Measurements from ENCODE around the gene FAM135A. TPM values are rescaled to one million over a fixed set of nuclear protein-coding genes. Genes with fewer than 3 reads are reported as not detected.
A peak's percentile ranks its signal among the peaks of the same experiment; 100 is the strongest.

The FAM135A gene
- total and polyA plus RNA-seq, 10 of the 15 experiments (the other 5 are each of a cell fraction or from before 2014, with no cell fraction given), result 3.9 to 24.5 (median 13.7) TPM

DNA sequence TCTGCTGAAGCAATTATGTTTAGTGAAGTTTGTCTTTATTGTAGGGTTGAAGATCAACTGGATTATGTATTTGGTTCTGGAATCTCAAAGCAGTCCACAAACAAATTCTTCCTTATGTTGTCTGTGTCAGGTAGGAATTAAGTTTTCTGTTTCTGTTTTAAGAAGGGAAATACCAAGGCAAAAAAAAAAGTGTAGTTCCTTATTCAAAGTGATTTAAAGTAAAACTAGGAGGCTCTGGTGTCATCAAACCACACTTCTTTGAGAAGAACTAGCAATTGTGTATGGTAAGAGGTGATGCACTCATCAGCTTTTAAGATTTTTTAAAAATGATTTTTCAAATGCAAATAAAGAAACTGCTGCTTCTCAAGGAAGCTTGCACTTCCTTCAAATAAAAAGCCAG is 1.9 kb downstream of the FAM135A start:
- Histone ChIP-seq H3K4me3 (peak overlapping the region; percentile 58), H3K9ac (ENCODE audit: control insufficient read depth, insufficient read depth, low read length) (0 out of 2 replicates have a peak overlapping the region, but pooled peaks have one; percentile 0), H2AFZ (ENCODE audit: control insufficient read depth, low read depth, low read length) (no peak overlapping the region), H3K79me2 (ENCODE audit: control insufficient read depth, insufficient read depth, low read length) (peaks cover 51% of the 10 kb centered on the region), H3K27me3 (replicated peaks in 1 of 2; ENCODE audit: control insufficient read depth in 2 of 2, insufficient read depth in 2 of 2, low read length in 1 of 2) (no peaks in the 10 kb centered on the region), H3K36me3 (ENCODE audit: control insufficient read depth in 2 of 2, insufficient read depth in 2 of 2, low read length in 1 of 2) (peaks cover 0 to 6% of the 10 kb centered on the region in 2 experiments; a peak in 1 of 4 replicates), H3K27ac (ENCODE audit: control insufficient read depth, insufficient read depth) (peak overlapping the region; percentile 74; the same call in 1 of the 2 replicates), H3K4me2 (ENCODE audit: control insufficient read depth, insufficient read depth) (peak overlapping the region; percentile 66), H3K9me3 (replicated peaks; ENCODE audit: control insufficient read depth, insufficient read depth, low read length) (peaks cover 2% of the 10 kb centered on the region; the same call in 1 of the 3 replicates), H3K4me1 (ENCODE audit: control insufficient read depth, insufficient read depth, low read length) (no peaks in the 10 kb centered on the region), H4K20me1 (ENCODE audit: control insufficient read depth, insufficient read depth) (no peaks in the 10 kb centered on the region)
- ChIA-PET RAD21 (ENCODE audit: unreplicated experiment) (interaction anchor here (0.8 to 1.2 kb wide), 4 partner anchors 10 to 195 kb away, joined by 3 read pairs; no protein-coding TSS in a partner anchor), CTCF (interaction anchor here (0.8 to 8.3 kb wide), 8 partner anchors 10 to 271 kb away, joined by 3 to 36 read pairs (median 4); partner anchors contain the start of genes SDHAF4 and SMAP1), SMC1A (ENCODE audit: uncharacterized antibody, unreplicated experiment) (interaction anchor here (0.8 to 1.6 kb wide), 3 partner anchors 14 to 123 kb away, joined by 3 to 4 read pairs (median 3); no protein-coding TSS in a partner anchor), POLR2A (interaction anchor here (0.7 to 3.2 kb wide), 2 partner anchors 20 to 253 kb away, joined by 3 to 12 read pairs; partner anchors contain the start of gene SMAP1)
- intact Hi-C loops (cut with micrococcal nuclease; ENCODE audit: unreplicated experiment) (no loop called here), in situ Hi-C loops (cut with MboI) (no loop called here)
- no TSS peak for BruUV-seq (replicated peaks)
- DNase-seq (ENCODE audit: low read depth, low spot score) (no peak), FAIRE-seq (no peak), ATAC-seq (peak; percentile 7; the same call in 2 of the 3 replicates)
- TF ChIP-seq MEF2A (IDR thresholded peaks at IDR 0.05; ENCODE audit: insufficient read depth, low read depth, low read length) (no peak), BCL11A (IDR thresholded peaks at IDR 0.05; ENCODE audit: low read depth, low read length) (no peak), ZNF24 (IDR thresholded peaks at IDR 0.05) (no peak), ZNF207 (IDR thresholded peaks at IDR 0.05; ENCODE audit: borderline replicate concordance) (no peak), RUNX3 (IDR thresholded peaks at IDR 0.05; ENCODE audit: low read length) (peak; percentile 49; the same call in 1 of the 2 replicates), RAD51 (IDR thresholded peaks at IDR 0.05) (no peak), PML (IDR thresholded peaks at IDR 0.05; ENCODE audit: low read length) (no peak), ZNF384 (IDR thresholded peaks at IDR 0.05; ENCODE audit: borderline replicate concordance, low read depth, low read length) (peak; percentile 76), KLF5 (IDR thresholded peaks at IDR 0.05; ENCODE audit: partially characterized antibody) (no peak), CEBPB (IDR thresholded peaks at IDR 0.05; ENCODE audit: borderline replicate concordance in 1 of 2, low read depth in 2 of 2, low read length in 2 of 2) (no peak)
- TF ChIP-seq, protein P1, sequence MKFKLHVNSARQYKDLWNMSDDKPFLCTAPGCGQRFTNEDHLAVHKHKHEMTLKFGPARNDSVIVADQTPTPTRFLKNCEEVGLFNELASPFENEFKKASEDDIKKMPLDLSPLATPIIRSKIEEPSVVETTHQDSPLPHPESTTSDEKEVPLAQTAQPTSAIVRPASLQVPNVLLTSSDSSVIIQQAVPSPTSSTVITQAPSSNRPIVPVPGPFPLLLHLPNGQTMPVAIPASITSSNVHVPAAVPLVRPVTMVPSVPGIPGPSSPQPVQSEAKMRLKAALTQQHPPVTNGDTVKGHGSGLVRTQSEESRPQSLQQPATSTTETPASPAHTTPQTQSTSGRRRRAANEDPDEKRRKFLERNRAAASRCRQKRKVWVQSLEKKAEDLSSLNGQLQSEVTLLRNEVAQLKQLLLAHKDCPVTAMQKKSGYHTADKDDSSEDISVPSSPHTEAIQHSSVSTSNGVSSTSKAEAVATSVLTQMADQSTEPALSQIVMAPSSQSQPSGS (IDR thresholded peaks at IDR 0.05; ENCODE audit: low read length), result no peak
- TF ChIP-seq, protein P2, sequence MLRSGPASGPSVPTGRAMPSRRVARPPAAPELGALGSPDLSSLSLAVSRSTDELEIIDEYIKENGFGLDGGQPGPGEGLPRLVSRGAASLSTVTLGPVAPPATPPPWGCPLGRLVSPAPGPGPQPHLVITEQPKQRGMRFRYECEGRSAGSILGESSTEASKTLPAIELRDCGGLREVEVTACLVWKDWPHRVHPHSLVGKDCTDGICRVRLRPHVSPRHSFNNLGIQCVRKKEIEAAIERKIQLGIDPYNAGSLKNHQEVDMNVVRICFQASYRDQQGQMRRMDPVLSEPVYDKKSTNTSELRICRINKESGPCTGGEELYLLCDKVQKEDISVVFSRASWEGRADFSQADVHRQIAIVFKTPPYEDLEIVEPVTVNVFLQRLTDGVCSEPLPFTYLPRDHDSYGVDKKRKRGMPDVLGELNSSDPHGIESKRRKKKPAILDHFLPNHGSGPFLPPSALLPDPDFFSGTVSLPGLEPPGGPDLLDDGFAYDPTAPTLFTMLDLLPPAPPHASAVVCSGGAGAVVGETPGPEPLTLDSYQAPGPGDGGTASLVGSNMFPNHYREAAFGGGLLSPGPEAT (IDR thresholded peaks at IDR 0.05; ENCODE audit: low read depth), result peak; percentile 76
- TF ChIP-seq, protein P3, sequence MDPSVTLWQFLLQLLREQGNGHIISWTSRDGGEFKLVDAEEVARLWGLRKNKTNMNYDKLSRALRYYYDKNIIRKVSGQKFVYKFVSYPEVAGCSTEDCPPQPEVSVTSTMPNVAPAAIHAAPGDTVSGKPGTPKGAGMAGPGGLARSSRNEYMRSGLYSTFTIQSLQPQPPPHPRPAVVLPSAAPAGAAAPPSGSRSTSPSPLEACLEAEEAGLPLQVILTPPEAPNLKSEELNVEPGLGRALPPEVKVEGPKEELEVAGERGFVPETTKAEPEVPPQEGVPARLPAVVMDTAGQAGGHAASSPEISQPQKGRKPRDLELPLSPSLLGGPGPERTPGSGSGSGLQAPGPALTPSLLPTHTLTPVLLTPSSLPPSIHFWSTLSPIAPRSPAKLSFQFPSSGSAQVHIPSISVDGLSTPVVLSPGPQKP (IDR thresholded peaks at IDR 0.05; ENCODE audit: low read depth, low read length), result no peak
- TF ChIP-seq, protein P4, sequence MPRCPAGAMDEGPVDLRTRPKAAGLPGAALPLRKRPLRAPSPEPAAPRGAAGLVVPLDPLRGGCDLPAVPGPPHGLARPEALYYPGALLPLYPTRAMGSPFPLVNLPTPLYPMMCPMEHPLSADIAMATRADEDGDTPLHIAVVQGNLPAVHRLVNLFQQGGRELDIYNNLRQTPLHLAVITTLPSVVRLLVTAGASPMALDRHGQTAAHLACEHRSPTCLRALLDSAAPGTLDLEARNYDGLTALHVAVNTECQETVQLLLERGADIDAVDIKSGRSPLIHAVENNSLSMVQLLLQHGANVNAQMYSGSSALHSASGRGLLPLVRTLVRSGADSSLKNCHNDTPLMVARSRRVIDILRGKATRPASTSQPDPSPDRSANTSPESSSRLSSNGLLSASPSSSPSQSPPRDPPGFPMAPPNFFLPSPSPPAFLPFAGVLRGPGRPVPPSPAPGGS (IDR thresholded peaks at IDR 0.05; ENCODE audit: borderline replicate concordance, insufficient read depth, low read depth, low read length, poor library complexity, severe bottlenecking), result no peak
- TF ChIP-seq, protein P5, sequence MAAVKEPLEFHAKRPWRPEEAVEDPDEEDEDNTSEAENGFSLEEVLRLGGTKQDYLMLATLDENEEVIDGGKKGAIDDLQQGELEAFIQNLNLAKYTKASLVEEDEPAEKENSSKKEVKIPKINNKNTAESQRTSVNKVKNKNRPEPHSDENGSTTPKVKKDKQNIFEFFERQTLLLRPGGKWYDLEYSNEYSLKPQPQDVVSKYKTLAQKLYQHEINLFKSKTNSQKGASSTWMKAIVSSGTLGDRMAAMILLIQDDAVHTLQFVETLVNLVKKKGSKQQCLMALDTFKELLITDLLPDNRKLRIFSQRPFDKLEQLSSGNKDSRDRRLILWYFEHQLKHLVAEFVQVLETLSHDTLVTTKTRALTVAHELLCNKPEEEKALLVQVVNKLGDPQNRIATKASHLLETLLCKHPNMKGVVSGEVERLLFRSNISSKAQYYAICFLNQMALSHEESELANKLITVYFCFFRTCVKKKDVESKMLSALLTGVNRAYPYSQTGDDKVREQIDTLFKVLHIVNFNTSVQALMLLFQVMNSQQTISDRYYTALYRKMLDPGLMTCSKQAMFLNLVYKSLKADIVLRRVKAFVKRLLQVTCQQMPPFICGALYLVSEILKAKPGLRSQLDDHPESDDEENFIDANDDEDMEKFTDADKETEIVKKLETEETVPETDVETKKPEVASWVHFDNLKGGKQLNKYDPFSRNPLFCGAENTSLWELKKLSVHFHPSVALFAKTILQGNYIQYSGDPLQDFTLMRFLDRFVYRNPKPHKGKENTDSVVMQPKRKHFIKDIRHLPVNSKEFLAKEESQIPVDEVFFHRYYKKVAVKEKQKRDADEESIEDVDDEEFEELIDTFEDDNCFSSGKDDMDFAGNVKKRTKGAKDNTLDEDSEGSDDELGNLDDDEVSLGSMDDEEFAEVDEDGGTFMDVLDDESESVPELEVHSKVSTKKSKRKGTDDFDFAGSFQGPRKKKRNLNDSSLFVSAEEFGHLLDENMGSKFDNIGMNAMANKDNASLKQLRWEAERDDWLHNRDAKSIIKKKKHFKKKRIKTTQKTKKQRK (IDR thresholded peaks at IDR 0.05; ENCODE audit: low read depth, low read length), result no peak

Data from GM12878 (cell line).